Tibial artery (tissue), 4 donors: Measurements from ENCODE around the gene RBM43.
"Not testable (repeated sequence)": the region's sequence is repeated elsewhere in the genome, so short reads cannot be mapped to it uniquely, and the experiment has no call there.

ENCODE experiments used
- DNase-seq, 2 donors: peaks; one replicate each; pipeline ENCODE4 v3.0.0-alpha.2; 2019
- H3K27ac ChIP-seq, 2 donors: fragments of 200-600 bp; sonication (generic) in 1 of 2; 1 replicate in 1 of 2; 2 replicates in 1 of 2; pipeline ENCODE4 v1.5.1; 2018 to 2019; ENCODE audit warnings: mild to moderate bottlenecking in 1 of 2
- H3K27me3 ChIP-seq, 2 donors: fragments of 200-600 bp; sonication (generic) in 1 of 2; one replicate each; pipeline versions ENCODE4 v1.5.1 to v1.6.0; 2016 to 2019
- H3K36me3 ChIP-seq, 3 donors: fragments of 200-600 bp; sonication (generic) in 2 of 3; one replicate each; pipeline ENCODE4 v1.5.1; 2016 to 2019; ENCODE audit warnings: mild to moderate bottlenecking in 2 of 3
- H3K4me1 ChIP-seq, 4 donors: fragments of 200-600 bp; sonication (generic) in 2 of 4; 1 replicate in 3 of 4; 2 replicates in 1 of 4; pipeline ENCODE4 v1.5.1; 2016 to 2019
- H3K4me3 ChIP-seq, 2 donors: fragments of 200-600 bp; sonication (generic) in 1 of 2; 1 replicate in 1 of 2; 2 replicates in 1 of 2; pipeline ENCODE4 v1.5.1; 2018 to 2019; ENCODE audit warnings: mild to moderate bottlenecking in 2 of 2
- H3K9me3 ChIP-seq, 3 donors: fragments of 200-600 bp; sonication (generic) in 1 of 3; one replicate each; pipeline ENCODE4 v1.5.1; 2016 to 2019
- CTCF ChIP-seq, 2 experiments: fragments of 200-600 bp in 1 of 2; fragments of 450-650 bp in 1 of 2; IDR thresholded peaks; one replicate each; pipeline ENCODE4 v1.5.1; 2017 to 2019; ENCODE audit warnings: antibody characterized with exemption in 2 of 2, mild to moderate bottlenecking in 1 of 2, moderate library complexity in 1 of 2
- intact Hi-C: fragments of 100-400 bp; cut with DNase I; formaldehyde crosslinking; loops from one replicate; pipeline ENCODE4 v1.15.0; 2023; ENCODE audit warnings: low total_unique reads

The RBM43 gene

GRCh38 chr2:151261231-151261976, at the start of gene RBM43:
TSS of gene RBM43 (minus strand) at chr2:151261863. CDS start at chr2:151261727, 136 bp downstream.
- TF ChIP-seq CTCF (IDR thresholded peaks at IDR 0.05), result no peak
- Histone ChIP-seq H3K4me3 (peak within 1 kb of the TSS; percentile 76 to 98), H3K4me1 (peaks cover 0 to 32% (median 7%) of the 10 kb centered on the region in 4 donors), H3K9me3 (no peaks in the 10 kb centered on the region), H3K36me3 (no peaks in the 10 kb centered on the region), H3K27me3 (no peaks in the 10 kb centered on the region), H3K27ac (peak within 1 kb of the TSS; percentile 92 to 97)
- peak; percentile 92 to 95 for DNase-seq
- intact Hi-C loops, result loop anchor here (10.0 kb wide), 1 partner anchor 153 kb away; no protein-coding TSS in a partner anchor

- intact Hi-C loops, result not testable (repeated sequence)
These were observed 48.6 kb upstream of the RBM43 start for GRCh38 chr2:151310313-151310712.

GRCh38 chr2:151306621-151307020, 45.0 kb upstream of the RBM43 start:
- no peaks in the 10 kb centered on the region for H3K4me1 ChIP-seq
- no peaks in the 10 kb centered on the region for H3K9me3 ChIP-seq
- DNase-seq, result no peak
- no peaks in the 10 kb centered on the region for H3K27me3 ChIP-seq
- H3K4me3 ChIP-seq, result no peak overlapping the region
- H3K27ac ChIP-seq, result no peak overlapping the region
- H3K36me3 ChIP-seq, result no peaks in the 10 kb centered on the region
- intact Hi-C loops, result no loop called here
- no peak for TF ChIP-seq CTCF (IDR thresholded peaks at IDR 0.05)

More at GRCh38 chr2:151310313-151310712, 48.6 kb upstream of the RBM43 start:
- not testable (repeated sequence) for H3K4me3 ChIP-seq, H3K27ac ChIP-seq, DNase-seq, H3K27me3 ChIP-seq, H3K36me3 ChIP-seq, H3K9me3 ChIP-seq
- peaks cover 0 to 13% (median 5%) of the 10 kb centered on the region in 4 donors for H3K4me1 ChIP-seq

- intact Hi-C loops, result no loop called here
- TF ChIP-seq CTCF (IDR thresholded peaks at IDR 0.05), result no peak
- H3K4me3 ChIP-seq, result no peak overlapping the region
- no peaks in the 10 kb centered on the region for H3K27me3 ChIP-seq
- DNase-seq, result no peak
- H3K9me3 ChIP-seq, result no peaks in the 10 kb centered on the region
- no peaks in the 10 kb centered on the region for H3K4me1 ChIP-seq
- H3K27ac ChIP-seq, result no peak overlapping the region
- H3K36me3 ChIP-seq, result no peaks in the 10 kb centered on the region
These were observed 43.5 kb upstream of the RBM43 start for GRCh38 chr2:151305129-151305691.

GRCh38 chr2:151302879-151303278, 41.2 kb upstream of the RBM43 start:
- TF ChIP-seq CTCF (IDR thresholded peaks at IDR 0.05), result no peak
- Histone ChIP-seq H3K36me3 (no peaks in the 10 kb centered on the region), H3K27ac (no peak overlapping the region), H3K9me3 (no peaks in the 10 kb centered on the region), H3K27me3 (no peaks in the 10 kb centered on the region), H3K4me3 (no peak overlapping the region), H3K4me1 (no peaks in the 10 kb centered on the region)
- intact Hi-C loops, result no loop called here
- DNase-seq, result no peak

GRCh38 chr2:151302404-151302803, 40.7 kb upstream of the RBM43 start:
- intact Hi-C loops, result no loop called here

More at GRCh38 chr2:151302404-151302803, 40.7 kb upstream of the RBM43 start:
- Histone ChIP-seq H3K9me3 (no peaks in the 10 kb centered on the region), H3K4me3 (no peak overlapping the region), H3K4me1 (no peaks in the 10 kb centered on the region), H3K27me3 (no peaks in the 10 kb centered on the region), H3K27ac (no peak overlapping the region), H3K36me3 (no peaks in the 10 kb centered on the region)
- TF ChIP-seq CTCF (IDR thresholded peaks at IDR 0.05), result no peak
- DNase-seq, result no peak
